Measurements from ENCODE around the gene CLCNKB.

CLCNKB gene

GRCh38 chr1:16101623-16102022, 58.0 kb downstream of the CLCNKB start:
- DNase-seq, result no peak
- Histone ChIP-seq H3K9me3 (ENCODE audit: severe bottlenecking) (peaks cover 3% of the 10 kb centered on the region), H3K4me3 (ENCODE audit: low read depth, low read length) (no peak overlapping the region), H3K36me3 (no peaks in the 10 kb centered on the region), H3K27me3 (ENCODE audit: insufficient read depth, low read depth, severe bottlenecking) (no peaks in the 10 kb centered on the region), H3K27ac (no peak overlapping the region)
- no peak for TF ChIP-seq CTCF (IDR thresholded peaks at IDR 0.05; ENCODE audit: low read depth, low read length)

All from WERI-Rb-1 (cell line).